ENCODE results near the gene LRPAP1. TPM values are rescaled to one million over a fixed set of nuclear protein-coding genes. Genes with fewer than 3 reads are reported as not detected.

The LRPAP1 gene
- total and polyA plus RNA-seq, 12 donors, result 49.9 to 418 (median 345) TPM

DNA sequence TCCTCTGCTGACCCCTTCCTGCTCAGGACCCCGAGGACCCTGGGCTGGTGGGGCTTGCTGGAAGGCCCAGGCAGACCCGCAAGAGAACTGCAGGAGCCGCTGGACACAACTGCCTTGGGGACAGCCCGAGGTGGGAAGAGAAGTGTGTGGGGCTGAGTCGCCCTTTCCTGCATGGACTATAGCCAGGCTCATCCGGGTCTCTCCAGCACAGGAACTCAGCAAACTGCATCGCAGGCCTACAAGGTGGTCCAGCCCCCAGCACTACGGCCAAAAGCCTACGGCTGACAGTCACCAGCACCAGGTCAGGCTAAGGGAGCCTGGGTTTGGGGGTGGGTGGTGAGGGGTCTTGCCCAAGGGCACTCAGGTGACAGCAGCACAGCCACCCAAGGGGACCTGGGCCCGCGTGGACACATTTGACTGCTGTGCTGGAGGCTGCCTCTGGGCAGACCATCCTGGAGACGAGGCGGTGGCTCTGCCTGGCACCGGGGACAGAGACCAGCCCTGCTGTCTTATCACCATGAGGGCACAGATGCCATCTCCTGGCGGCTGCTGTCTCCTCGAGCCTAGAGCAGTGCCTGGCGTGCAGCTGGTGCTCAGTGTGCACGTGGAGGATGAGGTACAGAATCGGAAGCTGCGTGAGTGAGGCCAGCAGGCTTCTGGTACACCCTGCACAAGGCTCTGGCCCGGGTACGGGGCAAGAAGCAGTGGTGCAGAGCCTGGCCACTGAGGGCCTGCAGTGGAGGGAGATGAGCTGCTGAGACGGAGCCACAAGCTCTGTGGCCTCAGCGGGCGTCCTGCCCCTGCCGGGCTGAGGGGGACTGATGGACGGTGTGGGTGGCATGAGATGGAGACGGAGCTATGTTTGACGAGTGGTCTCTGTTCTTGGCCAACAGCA, 15.1 kb downstream of the LRPAP1 start:
- Histone ChIP-seq H3K27ac (no peak overlapping the region), H3K4me1 (peaks cover 0 to 6% (median 0%) of the 10 kb centered on the region in 9 donors), H3K27me3 (no peaks in the 10 kb centered on the region), H3K9me3 (no peaks in the 10 kb centered on the region), H3K4me3 (no peak overlapping the region), H3K36me3 (peaks cover 5 to 100% (median 84%) of the 10 kb centered on the region in 9 donors)
- 89% methylated on average over 29 of the region's 29 CpGs for WGBS, 2 donors
- ATAC-seq, result no peak
- DNase-seq, result no peak
- intact Hi-C loops (cut with DNase I), result no loop called here
- TF ChIP-seq, protein P1, sequence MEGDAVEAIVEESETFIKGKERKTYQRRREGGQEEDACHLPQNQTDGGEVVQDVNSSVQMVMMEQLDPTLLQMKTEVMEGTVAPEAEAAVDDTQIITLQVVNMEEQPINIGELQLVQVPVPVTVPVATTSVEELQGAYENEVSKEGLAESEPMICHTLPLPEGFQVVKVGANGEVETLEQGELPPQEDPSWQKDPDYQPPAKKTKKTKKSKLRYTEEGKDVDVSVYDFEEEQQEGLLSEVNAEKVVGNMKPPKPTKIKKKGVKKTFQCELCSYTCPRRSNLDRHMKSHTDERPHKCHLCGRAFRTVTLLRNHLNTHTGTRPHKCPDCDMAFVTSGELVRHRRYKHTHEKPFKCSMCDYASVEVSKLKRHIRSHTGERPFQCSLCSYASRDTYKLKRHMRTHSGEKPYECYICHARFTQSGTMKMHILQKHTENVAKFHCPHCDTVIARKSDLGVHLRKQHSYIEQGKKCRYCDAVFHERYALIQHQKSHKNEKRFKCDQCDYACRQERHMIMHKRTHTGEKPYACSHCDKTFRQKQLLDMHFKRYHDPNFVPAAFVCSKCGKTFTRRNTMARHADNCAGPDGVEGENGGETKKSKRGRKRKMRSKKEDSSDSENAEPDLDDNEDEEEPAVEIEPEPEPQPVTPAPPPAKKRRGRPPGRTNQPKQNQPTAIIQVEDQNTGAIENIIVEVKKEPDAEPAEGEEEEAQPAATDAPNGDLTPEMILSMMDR (IDR thresholded peaks at IDR 0.05), result no peak

DNA sequence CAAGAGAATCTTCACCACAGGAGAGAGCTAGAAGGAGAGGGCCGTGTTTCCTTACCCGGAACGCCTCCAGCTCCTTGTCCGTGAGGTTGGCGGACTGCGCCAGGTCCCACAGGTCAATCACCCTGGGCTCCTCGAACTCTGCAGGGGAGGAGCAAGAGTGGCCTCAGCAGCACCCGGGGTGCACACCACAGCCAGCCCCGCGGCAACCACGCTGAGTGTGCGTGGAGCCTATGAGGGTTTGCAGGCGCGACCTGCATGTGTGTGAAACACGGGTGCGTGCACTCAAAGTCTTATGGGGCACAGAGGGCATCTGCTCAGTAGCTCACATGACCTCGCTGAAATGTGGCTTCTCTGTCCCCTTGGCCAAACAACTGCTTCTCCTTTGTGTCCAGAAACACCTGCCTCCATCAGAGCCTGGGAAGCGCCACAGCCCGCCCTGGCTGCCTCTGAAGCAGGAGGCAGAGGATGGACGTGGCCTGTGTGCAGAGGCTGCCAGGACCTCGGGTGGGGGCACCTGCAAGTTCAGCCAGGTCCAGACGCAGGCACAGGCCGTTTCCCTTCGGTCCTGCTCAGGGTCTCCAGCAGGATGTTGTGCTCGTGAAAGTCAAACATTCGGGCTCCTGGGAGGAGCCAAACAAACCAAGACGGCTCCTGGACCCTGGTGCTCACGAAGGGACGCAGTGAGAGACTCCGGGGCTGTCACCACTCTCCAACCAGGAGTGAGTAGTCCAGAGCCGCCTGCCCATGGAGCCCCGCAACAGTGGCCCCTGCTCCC, 16.0 kb downstream of the LRPAP1 start:
- peaks cover 5 to 99% (median 80%) of the 10 kb centered on the region in 9 donors for H3K36me3 ChIP-seq
- no peaks in the 10 kb centered on the region for H3K9me3 ChIP-seq
- TF ChIP-seq, protein P1 (IDR thresholded peaks at IDR 0.05), result no peak
- intact Hi-C loops (cut with DNase I), result no loop called here
- peaks cover 0 to 6% (median 0%) of the 10 kb centered on the region in 9 donors for H3K4me1 ChIP-seq
- ATAC-seq (no peak), DNase-seq (no peak)
- WGBS, 2 donors, result 90 to 92% methylated on average over 32 of the region's 32 CpGs
- H3K27me3 ChIP-seq, result no peaks in the 10 kb centered on the region
- H3K4me3 ChIP-seq, result no peak overlapping the region
- H3K27ac ChIP-seq, result no peak overlapping the region

DNA sequence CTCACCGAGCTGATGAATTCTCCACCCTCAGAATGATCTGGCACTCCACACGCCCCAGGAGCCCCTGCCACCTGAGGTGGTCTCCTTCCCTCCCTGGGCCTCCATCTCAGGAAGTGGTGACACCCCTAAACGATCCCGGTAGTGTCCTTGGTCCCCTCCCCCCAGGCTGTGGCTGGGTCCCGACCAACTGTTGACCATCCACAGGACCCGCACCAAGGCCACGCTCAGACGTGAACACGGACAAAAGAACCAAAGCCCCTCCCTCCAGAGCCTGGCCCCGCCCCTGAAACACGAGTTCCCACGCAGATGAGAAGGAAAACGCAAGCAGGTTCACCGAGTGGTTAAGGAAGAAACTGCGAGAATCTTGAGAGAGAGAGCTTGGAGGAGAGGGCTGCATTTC, 16.6 kb downstream of the LRPAP1 start:
- DNase-seq (no peak), ATAC-seq (no peak)
- intact Hi-C loops (cut with DNase I), result no loop called here
- no peaks in the 10 kb centered on the region for H3K27me3 ChIP-seq
- H3K4me3 ChIP-seq, result no peak overlapping the region
- peaks cover 8 to 99% (median 74%) of the 10 kb centered on the region in 9 donors for H3K36me3 ChIP-seq
- TF ChIP-seq, protein P1 (IDR thresholded peaks at IDR 0.05), result no peak
- WGBS, 2 donors, result 83 to 86% methylated on average over 15 of the region's 15 CpGs
- H3K27ac ChIP-seq, result no peak overlapping the region
- H3K9me3 ChIP-seq, result no peaks in the 10 kb centered on the region
- peaks cover 0 to 6% (median 0%) of the 10 kb centered on the region in 9 donors for H3K4me1 ChIP-seq

DNA sequence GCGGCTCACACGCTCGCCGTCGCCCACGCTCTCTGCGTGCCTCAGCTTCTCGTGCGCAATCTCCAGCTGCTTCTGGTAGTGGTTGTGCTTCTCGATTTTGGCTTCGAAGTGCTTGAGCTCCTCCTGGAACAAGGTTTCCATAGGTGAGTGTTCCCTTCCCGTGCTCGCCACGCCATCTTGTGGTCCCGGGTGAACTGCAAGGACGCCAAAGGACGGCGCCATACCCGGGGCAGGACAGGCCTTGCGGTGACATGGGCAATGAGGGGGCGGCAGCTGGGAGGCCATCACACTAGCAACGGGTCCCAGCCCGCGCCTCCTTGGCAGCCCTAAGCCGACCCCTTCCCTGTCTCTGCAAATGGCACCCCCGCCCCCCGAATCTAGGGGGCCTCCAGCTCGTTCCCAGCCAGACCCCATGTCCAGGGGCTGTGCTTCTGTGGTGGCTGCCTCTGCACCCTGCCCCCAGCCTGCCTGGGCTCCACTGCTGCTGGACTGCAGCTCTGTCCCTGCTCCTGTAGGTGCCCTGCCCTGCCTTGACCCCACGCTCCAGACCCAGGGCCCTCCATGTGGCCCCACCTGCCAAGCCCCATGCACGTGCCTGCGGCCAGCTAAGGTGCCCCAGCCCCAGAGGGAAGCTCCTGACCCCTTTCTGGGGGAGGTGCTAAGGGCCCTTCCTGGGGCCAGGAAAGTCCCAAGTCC, 17.3 kb downstream of the LRPAP1 start:
- no peak overlapping the region for H3K27ac ChIP-seq
- no peaks in the 10 kb centered on the region for H3K9me3 ChIP-seq
- no peak overlapping the region for H3K4me3 ChIP-seq
- peaks cover 0 to 6% (median 0%) of the 10 kb centered on the region in 9 donors for H3K4me1 ChIP-seq
- H3K36me3 ChIP-seq, result peaks cover 9 to 99% (median 73%) of the 10 kb centered on the region in 9 donors
- TF ChIP-seq, protein P1 (IDR thresholded peaks at IDR 0.05), result peak in 6 of 9 donors; percentile 16 to 50 (median 31)
- intact Hi-C loops (cut with DNase I), result no loop called here
- WGBS, 2 donors, result 79 to 89% methylated on average over 31 of the region's 31 CpGs
- no peaks in the 10 kb centered on the region for H3K27me3 ChIP-seq
- ATAC-seq (peak in 6 of 8 donors; percentile 18 to 37 (median 24)), DNase-seq (no peak)

Data from heart right ventricle (tissue), 16 donors.